ENCODE results near the gene TRIM24. TPM values are rescaled to one million over a fixed set of nuclear protein-coding genes. Genes with fewer than 3 reads are reported as not detected.

The TRIM24 gene
- total and polyA plus RNA-seq, 4 donors = 7.0 to 33.0 (median 17.4) TPM

- peaks cover 16 to 33% (median 24%) of the 10 kb centered on the region in 4 donors for H3K9me3 ChIP-seq (ENCODE audit: control insufficient read depth in 4 of 4, insufficient read depth in 3 of 4, low read length in 3 of 4)
- H3K9ac ChIP-seq (ENCODE audit: insufficient read depth in 1 of 2, low read length in 2 of 2) = no peak overlapping the region
- no peak for ATAC-seq (ENCODE audit: insufficient read depth, low FRiP score)
- 97 to 98% methylated on average over 4 of the region's 4 CpGs for WGBS, 2 donors
- H3K4me3 ChIP-seq = no peak overlapping the region
- H3K27me3 ChIP-seq (ENCODE audit: control insufficient read depth in 3 of 3, insufficient read depth in 3 of 3, low read length in 2 of 3) = no peaks in the 10 kb centered on the region
- no peaks in the 10 kb centered on the region for H3K4me1 ChIP-seq (ENCODE audit: control insufficient read depth in 5 of 5, insufficient read depth in 5 of 5, low read length in 5 of 5)
- H3K36me3 ChIP-seq (ENCODE audit: control insufficient read depth in 4 of 4, insufficient read depth in 4 of 4, low read length in 4 of 4) = peaks cover 26 to 82% (median 64%) of the 10 kb centered on the region in 4 donors
- DNase-seq = no peak
- no peak overlapping the region for H3K27ac ChIP-seq (ENCODE audit: low read depth in 1 of 2, low read length in 1 of 2)
- no peak for TF ChIP-seq CTCF (IDR thresholded peaks at IDR 0.05; ENCODE audit: control extremely low read depth, extremely low read depth)
These were observed 94.6 kb downstream of the TRIM24 start for GRCh38 chr7:138554674-138555073.

GRCh38 chr7:138555684-138556083 is 95.6 kb downstream of the TRIM24 start:
- peaks cover 16 to 37% (median 25%) of the 10 kb centered on the region in 4 donors for H3K9me3 ChIP-seq (ENCODE audit: control insufficient read depth in 4 of 4, insufficient read depth in 3 of 4, low read length in 3 of 4)
- DNase-seq (no peak), ATAC-seq (ENCODE audit: insufficient read depth, low FRiP score) (no peak)
- no peak overlapping the region for H3K9ac ChIP-seq (ENCODE audit: insufficient read depth in 1 of 2, low read length in 2 of 2)
- H3K27me3 ChIP-seq (ENCODE audit: control insufficient read depth in 3 of 3, insufficient read depth in 3 of 3, low read length in 2 of 3) = no peaks in the 10 kb centered on the region
- no peaks in the 10 kb centered on the region for H3K4me1 ChIP-seq (ENCODE audit: control insufficient read depth in 5 of 5, insufficient read depth in 5 of 5, low read length in 5 of 5)
- no peak overlapping the region for H3K4me3 ChIP-seq
- no peak for TF ChIP-seq CTCF (IDR thresholded peaks at IDR 0.05; ENCODE audit: control extremely low read depth, extremely low read depth)
- no peak overlapping the region for H3K27ac ChIP-seq (ENCODE audit: low read depth in 1 of 2, low read length in 1 of 2)
- WGBS, 2 donors = 97 to 99% methylated on average over 4 of the region's 4 CpGs
- peaks cover 32 to 92% (median 72%) of the 10 kb centered on the region in 4 donors for H3K36me3 ChIP-seq (ENCODE audit: control insufficient read depth in 4 of 4, insufficient read depth in 4 of 4, low read length in 4 of 4)

DNA sequence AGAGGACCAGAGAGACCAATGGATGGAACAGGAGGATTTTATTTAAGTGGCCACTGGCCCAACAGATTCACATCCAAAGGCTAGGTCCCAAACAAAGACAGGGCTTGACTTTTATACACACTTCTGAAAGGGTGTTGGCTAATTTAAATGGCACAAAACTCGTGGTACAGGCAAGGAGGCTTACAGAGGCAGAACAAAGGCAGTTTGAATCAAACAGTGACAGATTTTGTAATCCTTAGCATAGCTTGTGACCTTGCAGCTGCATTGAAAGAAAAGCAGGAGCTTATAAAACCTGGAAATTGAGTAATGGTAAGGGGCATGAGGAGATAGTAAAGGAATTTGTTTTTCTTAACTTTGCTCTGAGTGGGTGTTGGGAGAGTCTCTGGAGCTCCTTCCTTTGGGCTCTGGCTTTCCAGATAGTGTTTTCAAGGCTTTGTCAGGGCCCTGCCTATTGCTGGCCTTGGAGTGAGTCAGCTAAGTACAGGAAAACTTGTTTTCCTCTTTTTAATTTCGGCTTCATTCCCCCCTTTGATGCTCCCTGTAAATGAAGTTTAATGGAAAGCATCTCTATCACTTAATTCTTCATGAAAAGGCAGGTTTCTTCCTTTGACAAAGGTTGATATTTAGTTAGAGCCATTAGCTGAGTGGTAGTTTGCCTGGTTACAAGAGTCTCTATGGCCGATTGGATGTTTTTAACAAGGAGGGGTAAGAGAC is 96.9 kb downstream of the TRIM24 start:
- Histone ChIP-seq H3K27me3 (ENCODE audit: control insufficient read depth in 3 of 3, insufficient read depth in 3 of 3, low read length in 2 of 3) (no peaks in the 10 kb centered on the region), H3K9me3 (ENCODE audit: control insufficient read depth in 4 of 4, insufficient read depth in 3 of 4, low read length in 3 of 4) (peaks cover 16 to 40% (median 26%) of the 10 kb centered on the region in 4 donors), H3K4me3 (no peak overlapping the region), H3K36me3 (ENCODE audit: control insufficient read depth in 4 of 4, insufficient read depth in 4 of 4, low read length in 4 of 4) (peaks cover 33 to 95% (median 74%) of the 10 kb centered on the region in 4 donors), H3K4me1 (ENCODE audit: control insufficient read depth in 5 of 5, insufficient read depth in 5 of 5, low read length in 5 of 5) (no peaks in the 10 kb centered on the region), H3K27ac (ENCODE audit: low read depth in 1 of 2, low read length in 1 of 2) (no peak overlapping the region), H3K9ac (ENCODE audit: insufficient read depth in 1 of 2, low read length in 2 of 2) (no peak overlapping the region)
- no peak for DNase-seq
- ATAC-seq (ENCODE audit: insufficient read depth, low FRiP score) = no peak
- WGBS, 2 donors = 97 to 100% methylated on average over 3 of the region's 3 CpGs
- no peak for TF ChIP-seq CTCF (IDR thresholded peaks at IDR 0.05; ENCODE audit: control extremely low read depth, extremely low read depth)
